CD4-positive, alpha-beta memory T cell (primary cell): Measurements from ENCODE around the gene ELAPOR1. TPM values are rescaled to one million over a fixed set of nuclear protein-coding genes. Genes with fewer than 3 reads are reported as not detected.

ENCODE experiments used
- CTCF ChIA-PET: fragments of 350-600 bp; sonication (Branson Sonifier 250); formaldehyde crosslinking; loops from one replicate; lab custom pipeline; 2021; ENCODE audit warnings: inconsistent platforms; ENCODE audit not compliant: partially characterized antibody; lab: Charles Lee
- POLR2A ChIA-PET: fragments of 350-600 bp; sonication (Branson Sonifier 250); formaldehyde crosslinking; loops from one replicate; lab custom pipeline; 2021; ENCODE audit not compliant: partially characterized antibody; lab: Charles Lee
- DNase-seq, 5 donors: peaks; one replicate each; pipeline versions ENCODE4 v3.0.0 to v3.0.0-alpha.2; 2020 to 2022; ENCODE audit warnings: mixed read lengths in 1 of 5
- H3K27ac ChIP-seq: one replicate; pipeline ENCODE4 v1.7.0; 2013; ENCODE audit warnings: low read depth, low read length
- H3K27me3 ChIP-seq: 2 replicates; pipeline ENCODE4 v1.7.0; 2013; ENCODE audit warnings: mild to moderate bottlenecking, low read length, moderate library complexity; ENCODE audit not compliant: insufficient read depth
- H3K36me3 ChIP-seq: 2 replicates; pipeline ENCODE4 v1.7.0; 2013; ENCODE audit warnings: mild to moderate bottlenecking, low read length, moderate library complexity; ENCODE audit not compliant: insufficient read depth
- H3K4me1 ChIP-seq: 2 replicates; pipeline ENCODE4 v1.7.0; 2013; ENCODE audit warnings: mild to moderate bottlenecking, low read length, moderate library complexity; ENCODE audit not compliant: insufficient read depth
- H3K4me3 ChIP-seq, 2 donors: one replicate each; pipeline ENCODE4 v1.7.0; 2013; ENCODE audit warnings: low read length in 2 of 2, mild to moderate bottlenecking in 1 of 2
- H3K9me3 ChIP-seq, 2 donors: one replicate each; pipeline ENCODE4 v1.7.0; 2013; ENCODE audit warnings: low read length in 2 of 2, control low read depth in 1 of 2; ENCODE audit not compliant: control insufficient read depth in 1 of 2
- H3K27ac Mint-ChIP-seq, 7 donors: one replicate each; pipeline ENCODE4 v1.8.0; 2020 to 2021; ENCODE audit warnings: mixed read lengths in 7 of 7, mild to moderate bottlenecking in 6 of 7, inconsistent platforms in 3 of 7, moderate library complexity in 3 of 7
- H3K27me3 Mint-ChIP-seq, 2 donors: one replicate each; pipeline ENCODE4 v1.8.0; 2020 to 2021; ENCODE audit warnings: mixed read lengths in 2 of 2
- H3K36me3 Mint-ChIP-seq, 2 donors: one replicate each; pipeline ENCODE4 v1.8.0; 2020 to 2021; ENCODE audit warnings: mixed read lengths in 2 of 2, inconsistent platforms in 1 of 2, mild to moderate bottlenecking in 1 of 2
- H3K4me1 Mint-ChIP-seq, 4 donors: one replicate each; pipeline ENCODE4 v1.8.0; 2020 to 2021; ENCODE audit warnings: mixed read lengths in 4 of 4, mild to moderate bottlenecking in 1 of 4
- H3K4me3 Mint-ChIP-seq, 8 donors: one replicate each; pipeline ENCODE4 v1.8.0; 2020 to 2021; ENCODE audit warnings: mixed read lengths in 8 of 8, mild to moderate bottlenecking in 7 of 8, moderate library complexity in 6 of 8, inconsistent platforms in 3 of 8
- H3K9me3 Mint-ChIP-seq, 8 donors: one replicate each; pipeline ENCODE4 v1.8.0; 2020 to 2021; ENCODE audit warnings: mixed read lengths in 8 of 8, mild to moderate bottlenecking in 5 of 8, inconsistent platforms in 3 of 8, moderate library complexity in 1 of 8
- intact Hi-C: fragments of 100-400 bp; cut with micrococcal nuclease; formaldehyde crosslinking; loops from one replicate; pipeline ENCODE4 v1.15.1; 2023
- polyA plus RNA-seq, 2 donors: library from polyadenylated mRNA; unstranded; fragments of 300-500 nt; fragmentation: Illumina TruSeq; gene quantifications; one replicate each; pipeline ENCODE4 v1.2.3, GENCODE V29; 2021
- total RNA-seq, 2 experiments: library from RNA; stranded (reverse); gene quantifications; one replicate each; pipeline ENCODE4 v1.2.3, GENCODE V29; 2021

ELAPOR1 gene
- total and polyA plus RNA-seq, 4 experiments from 2014 or later: 13.7 to 17.8 (median 15.2) TPM

GRCh38 chr1:109118089-109118488 is 4.2 kb downstream of the ELAPOR1 start:
- no peak overlapping the region for H3K27ac Mint-ChIP-seq
- ChIA-PET CTCF (no interaction called here), POLR2A (interaction anchor here (1.1 kb wide), 1 partner anchor 18 kb away, joined by 4 read pairs; no protein-coding TSS in a partner anchor)
- H3K36me3 Mint-ChIP-seq: peaks cover 5 to 12% of the 10 kb centered on the region in 2 donors
- H3K4me1 ChIP-seq: peaks cover 14% of the 10 kb centered on the region
- H3K4me3 ChIP-seq: no peak overlapping the region
- H3K9me3 Mint-ChIP-seq: peaks cover 0 to 5% (median 0%) of the 10 kb centered on the region in 8 donors
- peaks cover 16 to 25% (median 21%) of the 10 kb centered on the region in 4 donors for H3K4me1 Mint-ChIP-seq
- no peaks in the 10 kb centered on the region for H3K9me3 ChIP-seq
- intact Hi-C loops: loop anchor here (10.0 kb wide), 1 partner anchor 553 kb away; the partner anchor contains the start of gene EEIG2
- no peaks in the 10 kb centered on the region for H3K36me3 ChIP-seq
- DNase-seq: no peak
- no peak overlapping the region for H3K27ac ChIP-seq
- H3K4me3 Mint-ChIP-seq: no peak overlapping the region
- no peaks in the 10 kb centered on the region for H3K27me3 ChIP-seq
- peaks cover 0 to 2% of the 10 kb centered on the region in 2 donors for H3K27me3 Mint-ChIP-seq

DNA sequence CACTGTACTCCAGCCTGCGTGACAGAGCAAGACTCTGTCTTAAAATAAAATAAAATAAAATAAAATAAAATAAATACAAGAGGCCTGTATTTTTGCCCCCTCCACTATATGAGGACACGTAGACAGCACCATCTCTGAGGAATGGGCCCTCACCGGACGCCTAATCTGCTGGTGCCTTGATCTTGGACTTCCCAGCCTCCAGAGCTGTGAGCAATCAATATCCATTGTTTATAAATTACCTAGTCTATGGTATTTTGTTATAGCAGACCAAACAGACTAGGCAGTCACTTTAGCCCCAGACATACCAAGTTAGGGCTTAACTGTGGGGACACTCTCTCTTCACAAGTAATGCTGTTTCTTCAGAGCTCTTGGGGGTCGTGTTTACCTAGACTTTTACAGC is 6.4 kb downstream of the ELAPOR1 start:
- peaks cover 0 to 8% (median 5%) of the 10 kb centered on the region in 4 donors for H3K4me1 Mint-ChIP-seq
- no peaks in the 10 kb centered on the region for H3K9me3 Mint-ChIP-seq
- H3K27ac Mint-ChIP-seq: no peak overlapping the region
- Histone ChIP-seq H3K27me3 (no peaks in the 10 kb centered on the region), H3K4me1 (no peaks in the 10 kb centered on the region), H3K36me3 (no peaks in the 10 kb centered on the region), H3K4me3 (no peak overlapping the region), H3K27ac (no peak overlapping the region), H3K9me3 (no peaks in the 10 kb centered on the region)
- no peaks in the 10 kb centered on the region for H3K27me3 Mint-ChIP-seq
- DNase-seq: no peak
- POLR2A ChIA-PET: no interaction called here
- CTCF ChIA-PET: no interaction called here
- intact Hi-C loops: no loop called here
- no peak overlapping the region for H3K4me3 Mint-ChIP-seq
- peaks cover 1 to 12% of the 10 kb centered on the region in 2 donors for H3K36me3 Mint-ChIP-seq

DNA sequence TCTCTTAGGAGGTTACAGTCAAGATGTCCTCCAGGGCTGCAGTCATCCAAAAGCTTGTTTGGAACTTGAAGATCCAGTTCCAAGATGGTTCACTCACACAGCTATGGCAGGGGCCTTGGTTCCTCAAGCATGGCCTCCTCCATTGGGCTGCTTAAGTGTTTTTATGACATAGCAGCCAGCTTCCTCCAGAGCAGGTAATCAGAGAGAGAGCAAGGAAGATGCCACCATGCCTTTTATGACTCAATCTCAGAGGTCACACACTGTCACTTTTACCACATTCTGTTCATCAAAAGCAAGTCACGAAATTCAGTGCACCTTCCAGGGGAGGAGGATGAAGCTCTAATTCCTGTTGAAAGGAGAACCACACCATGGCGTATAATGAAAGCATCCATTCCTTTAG is 17.1 kb downstream of the ELAPOR1 start:
- CTCF ChIA-PET: interaction anchor here (1.0 to 2.0 kb wide), 2 partner anchors 8 to 17 kb away, joined by 4 to 5 read pairs; partner anchors contain the start of gene ELAPOR1
- Histone ChIP-seq H3K36me3 (no peaks in the 10 kb centered on the region), H3K4me1 (no peaks in the 10 kb centered on the region), H3K4me3 (no peak overlapping the region), H3K27ac (no peak overlapping the region), H3K27me3 (no peaks in the 10 kb centered on the region), H3K9me3 (no peaks in the 10 kb centered on the region)
- Mint-ChIP-seq H3K27ac (no peak overlapping the region), H3K27me3 (no peaks in the 10 kb centered on the region), H3K4me3 (no peak overlapping the region), H3K4me1 (peaks cover 0 to 6% (median 2%) of the 10 kb centered on the region in 4 donors), H3K9me3 (no peaks in the 10 kb centered on the region), H3K36me3 (peaks cover 0 to 9% of the 10 kb centered on the region in 2 donors)
- intact Hi-C loops: no loop called here
- POLR2A ChIA-PET: no interaction called here
- no peak for DNase-seq

- H3K9me3 Mint-ChIP-seq: no peaks in the 10 kb centered on the region
- no peaks in the 10 kb centered on the region for H3K27me3 ChIP-seq
- no peaks in the 10 kb centered on the region for H3K27me3 Mint-ChIP-seq
- no peak overlapping the region for H3K27ac ChIP-seq
- H3K27ac Mint-ChIP-seq: no peak overlapping the region
- POLR2A ChIA-PET: no interaction called here
- H3K9me3 ChIP-seq: no peaks in the 10 kb centered on the region
- H3K4me1 Mint-ChIP-seq: peaks cover 0 to 6% (median 2%) of the 10 kb centered on the region in 4 donors
- CTCF ChIA-PET: interaction anchor here (2.0 kb wide), 1 partner anchor 17 kb away, joined by 5 read pairs; the partner anchor contains the start of gene ELAPOR1
- H3K36me3 Mint-ChIP-seq: peaks cover 0 to 6% of the 10 kb centered on the region in 2 donors
- DNase-seq: no peak
- no peak overlapping the region for H3K4me3 Mint-ChIP-seq
- intact Hi-C loops: no loop called here
- no peak overlapping the region for H3K4me3 ChIP-seq
- H3K36me3 ChIP-seq: no peaks in the 10 kb centered on the region
- no peaks in the 10 kb centered on the region for H3K4me1 ChIP-seq
These were observed 17.9 kb downstream of the ELAPOR1 start for GRCh38 chr1:109131800-109132199.

DNA sequence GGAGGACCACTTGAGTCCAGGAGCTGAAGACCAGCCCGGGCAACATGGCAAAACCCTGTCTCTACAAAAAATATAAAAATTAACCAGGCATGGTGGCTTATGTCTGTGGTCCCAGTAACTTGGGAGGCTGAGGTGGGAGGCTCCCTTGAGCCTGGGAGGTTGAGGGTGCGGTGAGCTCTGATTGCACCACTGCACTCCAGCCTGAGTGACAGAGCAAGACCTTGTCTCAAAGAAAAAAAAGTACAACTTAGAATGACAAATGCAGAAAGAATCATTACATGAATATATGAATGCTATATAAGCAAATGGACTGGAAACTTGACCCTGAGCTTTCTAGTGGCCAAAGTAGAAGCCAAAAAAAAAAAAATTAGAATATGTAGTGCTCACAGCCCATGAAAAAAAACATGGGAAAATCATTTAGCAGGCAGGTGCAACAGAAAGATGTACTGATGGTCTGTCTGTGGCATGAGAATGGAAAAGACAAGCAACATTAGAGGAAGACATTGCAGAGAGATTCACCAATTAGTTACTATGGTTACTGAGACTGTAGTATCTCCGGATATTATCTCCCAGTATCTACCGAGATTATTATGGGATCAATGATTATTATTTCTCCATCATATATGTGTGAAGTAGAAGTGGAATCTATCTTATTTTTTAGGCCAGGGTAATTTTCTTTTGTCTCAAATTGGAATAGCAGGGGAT is 19.2 kb downstream of the ELAPOR1 start:
- Mint-ChIP-seq H3K4me1 (peaks cover 0 to 6% (median 2%) of the 10 kb centered on the region in 4 donors), H3K4me3 (no peak overlapping the region), H3K36me3 (peaks cover 0 to 4% of the 10 kb centered on the region in 2 donors), H3K27ac (peak overlapping the region in 2 of 7 donors; percentile 37 to 38), H3K27me3 (no peaks in the 10 kb centered on the region), H3K9me3 (no peaks in the 10 kb centered on the region)
- no peaks in the 10 kb centered on the region for H3K9me3 ChIP-seq
- DNase-seq: no peak
- H3K4me3 ChIP-seq: no peak overlapping the region
- no peak overlapping the region for H3K27ac ChIP-seq
- H3K4me1 ChIP-seq: no peaks in the 10 kb centered on the region
- ChIA-PET POLR2A (interaction anchor here (0.7 kb wide), 1 partner anchor 19 kb away, joined by 3 read pairs; the partner anchor contains the start of gene ELAPOR1), CTCF (interaction anchor here (1.3 kb wide), 1 partner anchor 20 kb away, joined by 3 read pairs; a partner anchor contains a TSS)
- no peaks in the 10 kb centered on the region for H3K36me3 ChIP-seq
- H3K27me3 ChIP-seq: no peaks in the 10 kb centered on the region
- intact Hi-C loops: no loop called here

DNA sequence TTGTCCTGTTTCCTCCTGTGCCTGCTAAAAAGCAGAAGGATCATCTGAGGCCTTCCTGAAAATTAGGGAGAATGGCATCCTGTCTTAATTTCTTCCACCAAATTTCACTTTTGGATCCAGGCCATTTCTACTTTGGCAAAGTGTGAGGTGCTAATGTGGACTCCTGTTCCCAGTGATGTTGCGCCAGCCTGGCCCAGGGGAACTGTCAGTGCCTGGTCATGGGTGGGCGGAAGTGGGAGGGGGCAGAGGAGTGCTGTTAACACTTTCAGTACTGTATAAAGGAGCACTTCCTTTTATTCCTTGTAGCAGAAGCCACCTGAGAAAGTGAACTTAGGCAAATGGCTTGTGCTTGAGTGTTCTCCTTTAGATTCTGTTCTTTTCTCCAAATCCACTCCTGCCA is 19.9 kb downstream of the ELAPOR1 start:
- Histone ChIP-seq H3K27me3 (no peaks in the 10 kb centered on the region), H3K4me3 (no peak overlapping the region), H3K27ac (no peak overlapping the region), H3K9me3 (no peaks in the 10 kb centered on the region), H3K4me1 (no peaks in the 10 kb centered on the region), H3K36me3 (no peaks in the 10 kb centered on the region)
- Mint-ChIP-seq H3K9me3 (no peaks in the 10 kb centered on the region), H3K4me3 (no peak overlapping the region), H3K27ac (peak overlapping the region in 1 of 7 donors; percentile 18), H3K36me3 (peaks cover 0 to 4% of the 10 kb centered on the region in 2 donors), H3K4me1 (peaks cover 0 to 6% (median 2%) of the 10 kb centered on the region in 4 donors), H3K27me3 (no peaks in the 10 kb centered on the region)
- intact Hi-C loops: no loop called here
- ChIA-PET CTCF (interaction anchor here (1.3 kb wide), 1 partner anchor 21 kb away, joined by 3 read pairs; a partner anchor contains a TSS), POLR2A (no interaction called here)
- no peak for DNase-seq

- Histone ChIP-seq H3K36me3 (no peaks in the 10 kb centered on the region), H3K27me3 (no peaks in the 10 kb centered on the region), H3K4me1 (no peaks in the 10 kb centered on the region), H3K4me3 (no peak overlapping the region), H3K9me3 (no peaks in the 10 kb centered on the region), H3K27ac (no peak overlapping the region)
- H3K27me3 Mint-ChIP-seq: no peaks in the 10 kb centered on the region
- no peak for DNase-seq
- H3K36me3 Mint-ChIP-seq: peaks cover 0 to 4% of the 10 kb centered on the region in 2 donors
- H3K9me3 Mint-ChIP-seq: no peaks in the 10 kb centered on the region
- peaks cover 0 to 6% (median 2%) of the 10 kb centered on the region in 4 donors for H3K4me1 Mint-ChIP-seq
- no peak overlapping the region for H3K4me3 Mint-ChIP-seq
- POLR2A ChIA-PET: no interaction called here
- intact Hi-C loops: no loop called here
- peak overlapping the region in 2 of 7 donors; percentile 32 to 36 for H3K27ac Mint-ChIP-seq
- CTCF ChIA-PET: interaction anchor here (1.3 kb wide), 1 partner anchor 22 kb away, joined by 3 read pairs; a partner anchor contains a TSS
These were observed 20.5 kb downstream of the ELAPOR1 start for GRCh38 chr1:109134423-109134822.
